HEK293 (cell line): Measurements from ENCODE around the gene LYST.
A peak's percentile ranks its signal among the peaks of the same experiment; 100 is the strongest.

Source experiments
- CTCF ChIP-seq: fragments of 450-650 bp; formaldehyde crosslinking; IDR thresholded peaks from 2 replicates; pipeline ENCODE4 v1.5.1; 2016; ENCODE audit warnings: missing biosample characterization, missing genetic modification characterization
- GLIS1 ChIP-seq: fragments of 450-650 bp; formaldehyde crosslinking; IDR thresholded peaks from 2 replicates; pipeline ENCODE4 v1.5.1; 2016; ENCODE audit warnings: missing biosample characterization, missing genetic modification characterization
- MYNN ChIP-seq: fragments of 450-650 bp; formaldehyde crosslinking; IDR thresholded peaks from 2 replicates; pipeline ENCODE4 v1.5.1; 2016; ENCODE audit warnings: missing biosample characterization, missing genetic modification characterization, borderline replicate concordance
- REPIN1 ChIP-seq: fragments of 450-650 bp; formaldehyde crosslinking; IDR thresholded peaks from 2 replicates; pipeline ENCODE4 v1.5.1; 2017; ENCODE audit warnings: missing biosample characterization, missing genetic modification characterization, low read depth
- REST ChIP-seq: fragments of 450-650 bp; formaldehyde crosslinking; IDR thresholded peaks from 2 replicates; pipeline ENCODE4 v1.5.1; 2016; ENCODE audit warnings: missing biosample characterization, missing genetic modification characterization
- SP2 ChIP-seq: fragments of 450-650 bp; formaldehyde crosslinking; IDR thresholded peaks from 2 replicates; pipeline ENCODE4 v1.5.1; 2016; ENCODE audit warnings: missing biosample characterization, missing genetic modification characterization
- WT1 ChIP-seq: fragments of 450-650 bp; formaldehyde crosslinking; IDR thresholded peaks from 2 replicates; pipeline ENCODE4 v1.5.1; 2016; ENCODE audit warnings: missing biosample characterization, missing genetic modification characterization
- ZBTB26 ChIP-seq: fragments of 450-650 bp; formaldehyde crosslinking; optimal IDR thresholded peaks from 2 replicates; pipeline ENCODE3; 2016; ENCODE audit warnings: missing biosample characterization, mild to moderate bottlenecking, missing genetic modification characterization
- ZEB2 ChIP-seq: fragments of 450-650 bp; formaldehyde crosslinking; IDR thresholded peaks from 2 replicates; pipeline ENCODE4 v1.5.1; 2016; ENCODE audit warnings: missing biosample characterization, missing genetic modification characterization
- ZFP3 ChIP-seq: fragments of 450-650 bp; formaldehyde crosslinking; IDR thresholded peaks from 2 replicates; pipeline ENCODE4 v1.5.1; 2016; ENCODE audit warnings: low read depth, missing biosample characterization, missing genetic modification characterization
- ZNF121 ChIP-seq: fragments of 450-650 bp; formaldehyde crosslinking; IDR thresholded peaks from 2 replicates; pipeline ENCODE4 v1.5.1; 2016; ENCODE audit warnings: missing biosample characterization, missing genetic modification characterization
- ZNF18 ChIP-seq: fragments of 450-650 bp; formaldehyde crosslinking; IDR thresholded peaks from 2 replicates; pipeline ENCODE4 v1.5.1; 2016; ENCODE audit warnings: missing biosample characterization, missing genetic modification characterization
- ZNF274 ChIP-seq, 2 experiments: fragments of 200-500 bp in 1 of 2; fragments of 450-650 bp in 1 of 2; sonication (Bioruptor generic) in 1 of 2; formaldehyde crosslinking in 1 of 2; IDR thresholded peaks; 2 replicates each; pipeline versions ENCODE4 v1.5.1 to v1.6.1; 2014 to 2016; ENCODE audit warnings: borderline replicate concordance in 1 of 2, inconsistent platforms in 1 of 2, low read length in 1 of 2, missing biosample characterization in 1 of 2, missing genetic modification characterization in 1 of 2
- ZNF707 ChIP-seq: fragments of 450-650 bp; formaldehyde crosslinking; IDR thresholded peaks from 2 replicates; pipeline ENCODE4 v1.5.1; 2016; ENCODE audit warnings: missing biosample characterization, missing genetic modification characterization

- TF ChIP-seq ZNF274 (IDR thresholded peaks at IDR 0.05; ENCODE audit: low read length) (no peak), ZNF274 (tag by site-specific recombination; IDR thresholded peaks at IDR 0.05; ENCODE audit: borderline replicate concordance) (no peak), CTCF (tag by site-specific recombination) (no peak), REST (tag by site-specific recombination) (no peak), WT1 (tag by site-specific recombination) (no peak), MYNN (tag by site-specific recombination) (no peak), GLIS1 (tag by site-specific recombination) (peak; percentile 50), ZEB2 (tag by site-specific recombination) (no peak), ZNF18 (tag by site-specific recombination) (no peak), ZBTB26 (tag by site-specific recombination) (no peak), REPIN1 (no peak), ZFP3 (tag by site-specific recombination) (no peak), SP2 (tag by site-specific recombination) (no peak), ZNF707 (tag by site-specific recombination) (no peak), ZNF121 (no peak)
Measured at GRCh38 chr1:235644693-235645305, 221.9 kb downstream of the LYST start.
